Fibroblast of lung (primary cell): Measurements from ENCODE around the gene DCAF5.

Source experiments
- CTCF ChIP-seq, 2 donors: IDR thresholded peaks in 1 of 2; conservative IDR thresholded peaks in 1 of 2; 1 replicate in 1 of 2; 2 replicates in 1 of 2; pipeline ENCODE4 v1.5.1; 2011 to 2012; ENCODE audit warnings: low read length in 2 of 2, control low read depth in 1 of 2, inconsistent platforms in 1 of 2, low read depth in 1 of 2, mild to moderate bottlenecking in 1 of 2
- EZH2 ChIP-seq: IDR thresholded peaks from 2 replicates; pipeline ENCODE4 v1.5.1; 2012; ENCODE audit warnings: low read length, control low read depth, mild to moderate bottlenecking; ENCODE audit errors: missing control alignments

GRCh38 chr14:69012256-69012953 lies 140.5 kb downstream of the DCAF5 start:
- TF ChIP-seq CTCF (conservative IDR thresholded peaks at IDR 0.05 in 1 of 2, IDR thresholded peaks at IDR 0.05 in 1 of 2; ENCODE audit: low read depth in 1 of 2, low read length in 2 of 2) (no peak), EZH2 (no peak)
